Activated CD8-positive, alpha-beta memory T cell treated with anti-CD3 and anti-CD28 coated beads for 1 hour (primary cell): ENCODE measurements around the gene RUNX3.
"Not testable (repeated sequence)": the region's sequence is repeated elsewhere in the genome, so short reads cannot be mapped to it uniquely, and the experiment has no call there.

ENCODE experiments used
- DNase-seq, 2 donors: peaks; one replicate each; pipeline ENCODE4 v3.0.0-alpha.2; 2020; ENCODE audit warnings: low read depth in 1 of 2; ENCODE audit errors: extremely low read depth in 1 of 2

Gene RUNX3

DNA sequence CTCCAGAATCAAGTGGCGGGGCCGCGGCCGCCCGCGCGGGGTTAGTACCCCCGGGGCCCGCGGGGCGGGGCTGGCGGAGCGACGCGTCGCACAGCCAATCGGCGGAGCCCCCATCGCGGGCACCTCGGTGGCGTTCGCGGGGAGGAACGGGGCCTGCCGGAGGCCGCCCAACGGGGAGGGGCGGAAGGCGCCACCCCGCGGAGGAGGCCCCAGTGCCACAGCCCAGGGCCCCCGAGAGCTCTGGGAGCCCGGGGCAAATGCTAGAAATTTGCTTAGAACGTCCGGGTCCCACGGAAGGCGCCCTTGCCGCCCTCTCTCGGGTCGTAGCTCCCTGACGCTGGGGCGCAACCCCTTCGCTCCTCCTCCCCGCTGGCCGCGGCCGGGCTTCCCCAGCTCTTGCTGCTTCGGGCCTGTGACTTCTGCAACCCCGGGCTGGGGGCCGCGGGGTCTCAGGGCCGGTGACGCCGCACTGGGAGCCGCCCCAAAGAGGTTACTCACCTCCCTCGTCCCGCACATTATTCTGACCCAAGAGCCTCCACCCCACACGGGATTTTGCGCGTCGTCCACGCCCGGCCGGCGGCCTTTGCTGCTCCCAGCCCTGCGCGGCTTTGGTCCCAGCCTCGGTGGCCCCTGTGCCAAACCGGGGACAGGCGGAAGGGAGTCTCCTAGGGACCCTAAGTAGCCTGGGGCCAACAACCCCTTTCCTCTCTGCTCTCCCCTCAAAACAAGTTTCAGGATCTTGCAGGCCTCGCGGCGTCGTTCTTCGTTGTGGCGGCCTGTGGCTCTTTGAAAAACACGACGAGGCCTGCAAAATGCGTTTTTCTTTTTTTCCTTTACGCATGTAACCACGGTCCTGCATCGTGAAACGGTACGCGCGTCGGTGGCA, at the start of gene RUNX3:
TSS of gene RUNX3 (minus strand) at position 17 of the 886 bp plus-strand sequence. CDS start 408 bp downstream, outside the sequence.
- peak; percentile 77 to 92 for DNase-seq

- not testable (repeated sequence) for DNase-seq
Measured at GRCh38 chr1:24979232-24979631, 49.2 kb upstream of the RUNX3 start.

- DNase-seq = no peak
Measured at GRCh38 chr1:24978383-24979032, 48.4 kb upstream of the RUNX3 start.

DNA sequence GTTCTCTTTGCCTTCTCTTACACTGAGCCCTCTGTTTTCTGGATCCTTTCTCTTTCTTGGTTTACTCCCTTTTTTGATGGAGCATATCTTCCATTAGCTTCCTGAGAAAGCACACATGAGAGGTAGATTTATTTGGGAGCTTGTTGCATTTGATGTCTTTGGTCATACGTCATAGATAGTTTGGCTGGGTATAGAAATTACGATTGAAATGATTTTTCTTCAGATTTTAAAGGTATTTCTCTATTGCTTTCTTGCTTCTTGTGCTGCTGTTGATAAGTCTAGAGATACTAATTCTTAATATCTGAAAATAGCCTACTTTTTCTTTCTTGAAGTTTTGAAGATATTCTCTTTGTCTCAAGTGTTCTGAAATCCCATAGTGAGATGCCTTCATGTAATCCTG, 45.3 kb upstream of the RUNX3 start:
- DNase-seq = no peak

DNA sequence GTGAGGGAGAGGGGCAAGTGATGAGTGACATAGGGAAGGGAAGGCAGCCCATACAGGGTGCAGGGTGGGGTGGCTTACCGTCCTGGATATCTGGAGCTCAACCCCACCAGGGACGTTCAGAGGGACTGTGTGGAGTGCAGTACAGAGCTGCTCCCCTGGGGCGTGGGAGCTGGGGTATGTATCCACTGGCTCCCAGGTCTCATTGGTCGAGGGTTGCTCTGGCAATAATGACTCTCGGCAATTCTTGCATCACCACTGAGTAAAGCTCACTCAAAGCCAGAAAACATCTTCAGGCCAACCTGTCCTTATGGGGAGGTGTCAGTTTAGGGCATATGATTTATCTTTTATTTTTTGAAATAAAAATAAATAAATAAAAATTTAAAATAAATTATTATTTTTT, 43.2 kb upstream of the RUNX3 start:
- no peak for DNase-seq

DNA sequence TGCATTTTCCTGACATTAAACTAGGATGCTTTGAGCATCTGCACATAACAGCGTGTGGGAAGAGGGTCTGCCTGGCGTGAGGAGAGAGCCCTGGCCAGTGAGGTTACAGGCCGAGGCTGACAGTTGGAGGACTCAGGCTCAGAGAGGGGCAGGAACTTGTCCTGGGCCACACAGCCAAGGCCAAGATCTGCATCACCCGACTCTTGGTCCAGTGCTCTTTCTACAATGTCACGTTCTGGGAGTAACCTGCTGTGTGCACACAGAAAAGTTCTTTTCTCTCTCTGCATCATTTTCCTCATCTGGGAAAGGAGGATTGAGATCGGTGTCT, 42.8 kb upstream of the RUNX3 start:
- no peak for DNase-seq

DNA sequence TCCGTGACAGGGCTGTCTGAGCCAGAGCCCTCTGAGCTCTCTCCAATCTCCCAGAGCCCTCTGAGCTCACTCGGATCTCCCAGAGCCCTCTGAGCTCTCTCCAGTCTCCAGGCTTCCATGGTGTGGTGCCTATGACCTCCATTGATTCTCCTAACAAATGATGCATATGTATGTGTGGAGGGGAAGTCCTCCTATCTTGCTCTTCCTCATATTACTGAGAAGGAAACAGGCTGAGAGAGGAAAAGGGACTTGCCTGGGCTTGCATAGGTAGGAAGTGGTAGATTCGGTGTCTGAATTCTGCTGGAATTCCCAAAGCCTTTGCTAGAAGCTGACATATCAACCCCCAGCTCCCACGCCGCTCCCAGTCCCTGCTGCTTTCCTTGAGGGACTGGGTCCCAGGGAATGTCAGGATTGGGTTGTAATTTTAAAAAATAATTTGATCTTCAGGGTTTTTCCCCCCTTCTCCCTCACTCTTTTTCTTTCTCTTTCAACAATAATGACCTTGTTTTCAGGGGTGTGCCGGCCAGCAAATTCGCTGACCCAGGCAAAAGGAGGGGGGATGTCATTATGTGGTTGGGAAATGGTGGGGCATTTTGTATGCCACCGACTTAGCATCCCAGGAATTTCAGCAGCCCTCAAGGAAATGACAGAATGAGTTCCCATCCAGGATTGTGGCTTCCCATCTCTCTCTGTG, 42.3 kb upstream of the RUNX3 start:
- no peak for DNase-seq

GRCh38 chr1:24970926-24971875, 41.1 kb upstream of the RUNX3 start:
- DNase-seq = no peak

DNA sequence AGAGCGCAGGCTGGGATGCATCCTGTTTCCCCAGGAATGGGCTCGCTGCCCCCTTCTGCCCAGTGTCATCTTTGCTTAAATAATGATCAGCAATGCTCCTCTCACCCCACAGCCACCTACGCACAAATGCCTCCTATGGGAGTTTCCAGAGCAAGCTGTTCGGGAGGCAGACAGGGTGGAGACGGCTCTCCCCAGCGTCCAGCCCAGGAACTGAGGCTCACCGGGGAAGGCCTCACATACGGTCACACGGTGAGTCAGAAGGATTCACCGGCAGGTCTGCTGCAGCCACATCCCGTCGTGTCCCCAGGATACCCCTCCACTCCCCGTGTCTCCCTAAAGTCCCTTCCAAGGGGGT, 40.3 kb upstream of the RUNX3 start:
- DNase-seq = no peak

DNA sequence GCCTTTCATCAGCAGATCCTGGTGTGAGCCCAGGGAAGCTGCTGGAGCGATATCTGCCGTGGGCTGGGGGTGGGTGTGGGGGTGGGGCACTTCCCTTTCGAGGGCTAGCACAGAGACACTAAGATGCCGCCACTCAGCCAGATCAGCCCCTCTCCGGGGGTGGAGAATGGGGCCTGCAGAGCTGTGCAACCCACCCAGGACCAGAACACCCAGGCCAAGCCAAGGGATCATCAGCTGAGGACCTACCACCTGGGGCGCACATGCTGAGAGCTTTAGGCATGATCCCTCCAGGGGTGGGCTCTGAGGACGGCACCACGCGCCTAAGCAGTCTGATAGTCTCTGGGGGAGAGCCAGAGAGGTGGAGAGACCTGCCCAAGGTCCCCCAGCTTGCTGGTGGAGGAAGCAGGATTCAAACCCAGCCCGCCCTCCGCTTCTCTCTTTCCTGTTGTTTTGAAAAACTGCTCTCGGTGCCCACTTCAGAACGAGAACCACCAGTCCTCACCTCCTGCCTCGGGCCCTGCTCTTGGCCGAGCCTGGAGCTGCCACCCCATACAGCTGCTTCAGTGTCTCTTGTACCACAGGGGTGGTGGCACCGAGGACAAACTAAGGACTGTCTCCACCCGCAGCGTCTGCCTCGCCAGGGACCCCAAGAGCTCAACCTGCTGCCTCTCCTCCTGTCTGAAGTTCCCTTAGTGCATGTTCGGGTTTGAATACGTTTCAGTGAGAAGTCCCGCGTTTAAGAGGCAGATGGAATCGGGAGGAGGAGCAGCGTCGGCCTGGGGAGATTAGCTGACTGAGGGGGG, 39.7 kb upstream of the RUNX3 start:
- no peak for DNase-seq

DNA sequence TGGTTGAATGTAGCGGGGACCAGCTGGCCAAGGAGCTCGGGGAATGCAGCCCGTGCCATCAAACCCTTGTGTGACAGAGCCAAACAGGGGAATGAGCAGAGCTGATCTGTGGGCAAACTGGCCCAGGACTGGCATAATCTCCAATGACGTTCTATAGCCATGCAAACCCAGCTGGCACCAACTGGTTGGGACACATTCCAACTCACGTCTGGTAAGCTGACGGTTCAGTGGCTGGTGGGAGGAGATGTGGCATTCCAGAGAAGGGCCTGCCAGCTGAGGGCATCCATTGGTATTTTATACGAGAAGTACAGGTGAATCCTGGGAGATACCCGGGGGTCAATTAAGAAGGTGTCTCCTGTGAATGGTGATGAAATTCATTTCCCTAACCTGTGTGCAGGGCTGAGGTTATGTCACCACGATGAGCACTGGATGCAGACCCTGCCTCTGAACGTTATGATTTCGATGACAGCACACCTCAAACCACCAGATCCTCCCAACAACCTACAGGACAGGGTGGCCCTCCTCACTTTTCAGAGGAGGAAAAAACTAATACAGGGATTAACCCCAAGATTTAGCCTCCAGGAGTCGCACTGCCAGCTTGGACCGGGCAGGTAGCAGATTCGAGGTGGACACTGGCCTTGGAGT, 39.0 kb upstream of the RUNX3 start:
- no peak for DNase-seq

DNA sequence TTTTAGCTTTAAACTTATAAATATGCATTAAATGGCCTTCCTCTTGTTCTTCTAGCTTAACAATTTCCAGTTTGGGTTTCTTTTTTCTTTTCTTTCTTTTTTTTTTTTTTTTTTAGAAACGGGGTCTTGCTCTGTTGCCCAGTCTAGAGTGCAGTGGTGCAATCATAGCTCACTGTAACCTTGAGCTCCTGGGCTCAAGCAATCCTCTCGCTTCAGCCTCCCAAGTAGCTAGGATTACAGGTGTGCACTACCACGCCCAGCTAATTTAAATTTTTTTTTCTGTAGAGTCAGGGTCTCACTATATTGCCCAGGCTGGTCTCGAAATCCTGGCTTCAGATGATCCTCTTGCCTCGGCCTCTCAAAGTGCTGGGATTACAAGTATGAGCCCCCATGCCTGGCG, 37.9 kb upstream of the RUNX3 start:
- DNase-seq = no peak

DNA sequence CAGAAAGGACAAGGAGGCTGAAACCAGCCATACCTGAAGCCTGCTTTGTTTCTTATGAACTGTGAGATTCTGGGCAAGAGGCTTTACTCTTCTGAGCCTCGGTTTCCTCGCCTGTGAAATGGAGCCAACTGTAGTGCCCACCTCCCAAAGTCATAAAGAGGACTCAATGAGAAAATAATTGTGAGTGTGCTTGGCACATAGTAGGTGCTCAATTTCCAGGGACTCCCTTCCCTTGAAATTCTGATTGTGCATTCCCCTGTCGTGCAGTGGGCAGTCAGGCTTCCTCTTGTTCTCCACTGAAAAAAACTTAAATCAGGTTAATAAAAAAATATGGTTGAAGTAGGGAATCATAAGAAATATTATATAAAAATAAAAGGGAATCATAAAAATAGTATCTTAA, 37.5 kb upstream of the RUNX3 start:
- DNase-seq = no peak

DNA sequence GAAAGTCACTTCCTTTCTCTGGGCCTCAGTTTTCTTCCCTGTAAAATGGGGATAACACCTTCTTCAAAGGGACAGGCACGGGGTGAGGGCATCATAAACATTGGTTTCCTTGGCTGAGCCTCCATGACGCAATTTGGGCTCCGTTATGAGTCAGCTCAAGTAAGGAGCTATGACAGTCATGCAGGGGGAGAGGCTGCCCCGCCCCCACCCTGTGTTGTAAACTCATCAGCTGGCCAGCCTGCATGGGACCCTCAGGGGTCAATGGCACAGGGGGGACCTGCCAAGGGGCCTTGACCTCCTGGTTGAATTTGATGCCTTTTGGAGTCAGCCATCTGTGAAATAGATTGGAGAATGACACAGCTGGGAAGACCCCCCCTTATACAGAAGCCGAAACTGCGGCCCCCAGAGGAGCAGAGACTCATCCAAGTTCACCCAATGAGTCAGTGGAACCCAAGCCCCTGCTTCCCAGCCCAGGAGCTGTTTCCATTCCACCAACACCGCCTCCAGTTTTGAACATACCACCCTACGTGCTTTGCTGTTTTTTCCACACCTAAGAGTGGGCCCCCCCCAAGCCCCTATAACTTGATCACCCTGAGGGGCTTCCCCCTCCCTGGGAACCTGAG, 36.8 kb upstream of the RUNX3 start:
- peak in 1 of 2 donors; percentile 41 for DNase-seq

DNA sequence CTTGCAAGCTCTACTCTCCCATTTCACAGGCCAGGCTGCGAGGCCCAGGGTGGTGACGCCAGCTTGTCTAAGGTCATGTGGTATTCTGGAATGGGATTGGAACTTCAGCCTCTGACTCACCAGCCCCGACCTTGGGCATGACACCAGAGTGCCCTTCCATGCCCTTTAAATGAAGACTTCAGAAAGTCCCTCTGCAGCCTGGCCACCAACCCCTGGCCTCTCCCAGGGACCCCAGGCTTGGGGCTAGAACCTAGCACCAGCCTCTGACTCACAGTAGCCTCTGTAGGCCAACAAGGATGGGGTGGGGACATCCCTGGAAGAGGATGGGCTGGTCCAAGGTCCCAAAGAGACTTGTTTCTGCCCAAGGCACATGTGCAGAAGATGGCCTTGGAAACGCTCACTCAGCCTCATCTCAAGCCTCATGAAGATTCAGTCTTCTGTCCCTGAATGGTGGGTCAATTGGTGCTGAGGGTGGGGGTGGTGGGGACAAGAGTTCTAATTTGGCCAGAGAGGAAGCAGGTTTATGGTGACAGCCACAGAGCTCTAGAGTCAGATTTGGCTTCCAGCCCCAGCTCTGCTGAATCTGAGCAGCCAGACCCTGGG, 36.1 kb upstream of the RUNX3 start:
- DNase-seq = no peak

DNA sequence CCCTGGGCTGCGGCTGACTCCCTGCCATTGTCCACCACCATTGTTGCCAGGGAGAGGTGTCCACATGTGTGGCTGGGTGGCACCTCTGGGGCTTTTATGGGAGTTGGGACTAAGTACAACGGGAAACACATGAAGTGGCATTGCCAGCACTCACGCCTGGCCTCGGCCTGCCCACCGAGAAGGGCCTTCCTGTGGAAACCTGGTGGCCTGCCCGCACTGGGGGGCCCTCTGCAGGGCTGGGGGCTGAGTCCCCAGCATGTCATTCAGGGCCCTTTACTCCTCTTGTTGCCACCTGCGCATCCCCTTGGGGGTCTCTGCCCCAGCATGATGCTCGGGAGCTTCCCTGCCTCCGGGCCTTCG, 35.5 kb upstream of the RUNX3 start:
- no peak for DNase-seq

DNA sequence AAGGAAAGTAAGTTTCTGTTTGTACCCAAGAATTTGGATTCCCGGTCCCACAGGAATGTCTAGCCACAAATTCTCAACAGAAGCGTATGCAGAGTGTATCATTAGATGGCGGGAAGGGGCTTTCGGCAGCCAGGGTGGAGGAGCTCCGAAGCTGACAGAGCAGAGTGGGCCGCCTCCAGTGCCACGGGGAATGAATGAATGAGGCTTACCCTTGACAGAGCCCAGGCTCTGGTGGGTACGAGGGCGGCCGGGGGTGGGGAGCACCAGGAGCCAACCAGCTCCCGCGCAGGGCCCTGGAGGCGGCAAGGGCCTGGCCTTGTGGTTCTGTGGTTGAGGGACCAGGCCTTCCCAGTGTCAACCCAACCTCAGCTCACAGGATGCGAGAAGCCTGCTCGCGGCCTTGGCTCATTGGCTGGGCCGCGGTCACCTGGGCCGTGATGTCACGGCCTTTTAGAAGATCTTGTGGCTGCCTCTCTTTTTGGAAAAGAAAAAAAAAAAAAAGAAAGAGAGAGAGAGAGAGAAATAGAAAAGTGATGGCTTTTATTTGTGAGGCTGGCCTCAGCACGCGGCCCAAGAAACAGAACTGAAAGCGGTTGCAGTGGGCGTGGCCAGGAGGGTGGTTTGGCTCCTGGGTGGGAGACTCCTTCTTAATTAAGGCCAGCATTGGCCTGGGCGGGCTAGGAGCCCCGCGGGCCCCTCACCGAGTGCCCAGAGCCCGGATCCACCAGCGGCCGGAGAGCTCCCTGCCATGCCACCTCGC, 34.9 kb upstream of the RUNX3 start:
- DNase-seq = peak; percentile 75 to 78
